GM20000 (cell line): ENCODE data around the gene INHBC.

Experiments
- DNase-seq: peaks from one replicate; pipeline ENCODE4 v3.0.0; 2012; ENCODE audit warnings: low spot score
- CTCF ChIP-seq: IDR thresholded peaks from 2 replicates; pipeline ENCODE4 v1.5.1; 2012; ENCODE audit warnings: mild to moderate bottlenecking, control low read depth; ENCODE audit errors: extremely low read depth, missing control alignments

Gene INHBC

DNA sequence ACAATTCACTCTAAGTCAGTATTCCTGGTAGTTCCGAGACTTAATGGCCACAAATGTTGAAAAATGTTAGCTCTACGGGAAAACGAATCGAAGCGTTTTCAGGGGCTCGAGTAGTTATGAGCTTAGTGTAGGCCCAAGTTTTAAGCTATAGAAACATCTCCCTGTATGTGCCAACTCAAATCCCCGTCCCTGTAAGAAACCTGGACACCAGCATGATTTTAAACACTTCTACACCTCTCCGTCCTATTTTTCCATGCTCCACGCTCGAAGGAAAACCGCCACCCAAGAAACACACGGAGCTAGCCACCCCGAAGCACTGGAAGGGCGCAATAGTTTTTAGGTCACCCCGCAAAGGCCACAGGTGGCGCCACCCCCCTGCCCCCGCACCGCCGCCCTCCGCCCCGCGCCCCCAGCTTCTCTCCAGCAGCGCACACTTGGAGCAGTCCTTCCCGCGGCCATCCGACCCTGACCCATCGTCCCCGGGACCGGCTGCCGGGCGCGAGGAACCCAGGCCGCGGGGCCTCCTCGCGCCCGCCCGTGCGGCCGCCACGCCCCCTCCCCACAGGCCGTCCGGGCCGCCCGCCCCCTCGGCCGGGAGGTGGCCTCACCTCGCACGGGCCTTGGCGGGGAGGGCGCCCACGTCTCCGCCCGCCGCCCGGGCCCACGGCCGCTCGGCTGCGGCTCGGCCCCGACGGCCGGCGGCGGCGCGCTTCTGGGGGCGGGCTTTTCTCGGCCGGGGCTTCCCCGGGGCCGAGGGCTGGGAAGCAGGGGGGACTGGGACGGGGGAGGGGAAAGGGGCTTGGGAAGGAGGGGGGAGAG, 4.3 kb upstream of the INHBC start:
- peak; percentile 93 for DNase-seq
- TF ChIP-seq CTCF = no peak

DNA sequence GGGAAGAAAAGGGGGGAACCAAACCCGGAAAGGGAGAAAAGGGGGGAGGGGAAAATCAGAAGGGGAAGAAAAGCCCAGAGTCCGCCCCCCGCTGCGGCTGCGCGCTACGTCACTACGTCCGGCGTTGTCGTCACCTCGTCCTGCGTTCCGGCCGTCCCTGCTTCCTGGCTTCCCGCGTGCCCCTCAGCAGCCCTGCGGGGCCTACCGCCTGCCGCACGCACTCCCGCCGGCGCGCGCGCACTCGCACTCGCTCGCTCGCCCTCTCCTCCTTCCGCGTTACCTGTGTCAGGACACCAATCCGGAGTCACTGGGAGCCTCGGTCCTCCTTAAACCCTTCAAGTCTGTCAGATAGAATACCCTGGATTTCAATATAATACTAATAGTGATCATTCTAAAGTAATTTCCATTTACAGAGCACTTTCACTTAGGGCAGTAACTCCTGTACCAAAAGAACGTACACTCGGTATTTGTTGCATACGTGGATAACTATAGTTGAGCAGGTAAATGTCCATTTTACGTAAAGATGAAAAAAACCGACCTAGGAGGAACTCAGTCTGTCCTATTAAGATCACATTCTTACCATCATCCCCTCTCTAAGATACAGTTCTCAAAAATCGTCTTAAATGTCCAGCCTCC, 3.5 kb upstream of the INHBC start, which contains the start of gene R3HDM2:
R3HDM2 (minus strand) TSS at position 113 of the 636 bp plus-strand sequence. CDS start 120,615 bp downstream, outside the sequence.
- TF ChIP-seq CTCF = no peak
- peak; percentile 98 for DNase-seq

DNA sequence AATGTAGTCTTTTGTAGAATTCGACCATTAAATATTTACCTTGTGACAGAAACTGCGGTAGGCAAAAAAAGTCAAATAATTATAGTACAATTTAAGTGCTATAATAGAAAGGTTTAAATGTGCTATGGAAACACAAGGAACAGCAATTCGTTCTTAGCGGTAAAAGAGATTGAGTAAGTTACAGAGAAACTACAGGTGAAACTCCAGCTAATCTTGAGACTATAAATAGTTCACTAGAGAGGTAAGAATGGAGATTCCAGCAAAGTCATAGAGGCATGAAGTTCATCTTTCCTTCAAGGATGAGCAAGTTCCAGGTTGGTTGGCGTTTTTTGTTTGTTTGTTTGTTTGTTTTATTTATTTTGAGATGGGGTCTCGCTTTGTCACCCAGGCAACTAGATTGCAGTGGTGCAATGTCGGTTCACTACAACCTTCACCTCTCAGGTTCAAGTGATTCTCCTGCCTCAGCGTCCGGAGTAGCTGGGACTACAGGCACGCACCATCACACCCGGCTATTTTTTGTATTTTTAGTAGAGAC, 2.9 kb upstream of the INHBC start:
- no peak for TF ChIP-seq CTCF
- no peak for DNase-seq

GRCh38 chr12:57433370-57433769, 1.2 kb upstream of the INHBC start:
- no peak for TF ChIP-seq CTCF
- DNase-seq = no peak

GRCh38 chr12:57435293-57435692, 709 bp downstream of the INHBC start:
- no peak for TF ChIP-seq CTCF
- no peak for DNase-seq

GRCh38 chr12:57438400-57438799, 3.8 kb downstream of the INHBC start:
- no peak for DNase-seq

More at GRCh38 chr12:57438400-57438799, 3.8 kb downstream of the INHBC start:
- no peak for TF ChIP-seq CTCF
